Panc1 (cell line): ENCODE measurements around the gene HEATR5A. TPM values are rescaled to one million over a fixed set of nuclear protein-coding genes. Genes with fewer than 3 reads are reported as not detected.
"Not testable (repeated sequence)": the region's sequence is repeated elsewhere in the genome, so short reads cannot be mapped to it uniquely, and the experiment has no call there.

ENCODE experiments used
- ATAC-seq: fragments of 200-7000 bp; cut with Tn5 transposase; 2 replicates; pipeline ENCODE4 v1.9.1; 2020; ENCODE audit warnings: mild to moderate bottlenecking, moderate library complexity
- BruUV-seq: library from RNA; stranded (reverse); fragments of 400-500 nt; replicated peaks from 2 replicates; lab custom pipeline; 2021; lab: Mats Ljungman, UMichigan
- CTCF ChIA-PET: fragments of 300-600 bp; sonication (Branson Sonifier 250); formaldehyde crosslinking; loops from one replicate; lab custom pipeline; 2022; ENCODE audit warnings: antibody characterized with exemption; lab: Charles Lee
- POLR2A ChIA-PET: fragments of 300-600 bp; sonication (Branson Sonifier 250); formaldehyde crosslinking; loops from one replicate; lab custom pipeline; 2022; ENCODE audit warnings: antibody characterized with exemption; lab: Charles Lee
- DNase-seq: peaks from one replicate; pipeline ENCODE4 v3.0.0-alpha.2; 2010; ENCODE audit warnings: low read depth, low spot score
- H3K27ac ChIP-seq: 2 replicates; pipeline ENCODE4 v1.5.1; 2011; ENCODE audit warnings: mild to moderate bottlenecking, low read length, inconsistent platforms
- H3K27me3 ChIP-seq: fragments of 200-500 bp; sonication (Bioruptor generic); 2 replicates; pipeline ENCODE4 v1.6.0; 2014; ENCODE audit warnings: low read length, inconsistent platforms; ENCODE audit not compliant: control insufficient read depth, insufficient read depth
- H3K36me3 ChIP-seq: fragments of 200-500 bp; sonication (Bioruptor generic); 2 replicates; pipeline ENCODE4 v1.5.1; 2014; ENCODE audit warnings: inconsistent platforms, mild to moderate bottlenecking, low read length, moderate library complexity; ENCODE audit not compliant: control insufficient read depth, insufficient read depth
- H3K4me1 ChIP-seq: 2 replicates; pipeline ENCODE4 v1.5.1; 2011; ENCODE audit warnings: inconsistent platforms, mild to moderate bottlenecking, low read length, moderate library complexity; ENCODE audit not compliant: control insufficient read depth, insufficient read depth
- H3K4me3 ChIP-seq, 2 experiments: 2 replicates each; pipeline ENCODE4 v1.5.1; 2011 to 2012; ENCODE audit warnings: low read depth in 2 of 2, low read length in 2 of 2, mild to moderate bottlenecking in 2 of 2, inconsistent platforms in 1 of 2, moderate library complexity in 1 of 2
- H3K9me3 ChIP-seq: fragments of 200-500 bp; sonication (Bioruptor generic); 2 replicates; pipeline ENCODE4 v1.5.1; 2014; ENCODE audit warnings: low read depth, mild to moderate bottlenecking, inconsistent platforms, low read length, moderate library complexity; ENCODE audit not compliant: control insufficient read depth, insufficient read depth
- CTCF ChIP-seq: fragments of 450-650 bp; IDR thresholded peaks from 2 replicates; pipeline ENCODE4 v1.5.1; 2017; ENCODE audit warnings: mild to moderate bottlenecking
- POLR2AphosphoS5 ChIP-seq: IDR thresholded peaks from 2 replicates; pipeline ENCODE4 v1.6.1; 2012; ENCODE audit warnings: mild to moderate bottlenecking, low read depth, low read length, moderate library complexity
- REST ChIP-seq, 2 experiments: IDR thresholded peaks; 2 replicates each; pipeline ENCODE4 v1.6.1; 2011 to 2012; ENCODE audit warnings: low read depth in 2 of 2, control low read depth in 1 of 2, low read length in 1 of 2, mild to moderate bottlenecking in 1 of 2, moderate library complexity in 1 of 2; ENCODE audit not compliant: insufficient read depth in 1 of 2
- SIN3A ChIP-seq: IDR thresholded peaks from 2 replicates; pipeline ENCODE4 v1.6.1; 2012; ENCODE audit warnings: low read depth, mild to moderate bottlenecking, low read length, moderate library complexity, borderline replicate concordance; ENCODE audit not compliant: insufficient read depth
- TCF7L2 ChIP-seq: IDR thresholded peaks from 2 replicates; pipeline ENCODE4 v1.6.1; 2011; ENCODE audit warnings: mild to moderate bottlenecking, low read depth, low read length, inconsistent platforms
- in situ Hi-C: cut with HindIII; loops from 2 replicates; pipeline ENCODE4 v1.10.0; 2016; ENCODE audit warnings: low sequenced_read_pairs, low pct_unique_long_range_greater_than_20kb
- intact Hi-C: fragments of 100-400 bp; cut with micrococcal nuclease; formaldehyde crosslinking; loops from one replicate; pipeline ENCODE4 v1.10.0; 2022; ENCODE audit not compliant: unreplicated experiment
- total RNA-seq: library from RNA; stranded (reverse); gene quantifications from one replicate; pipeline ENCODE4 v1.2.1, GENCODE V29; 2021; ENCODE audit not compliant: unreplicated experiment

The HEATR5A gene
- total RNA-seq, 1 experiment from 2014 or later, result 22.0 TPM

GRCh38 chr14:31244626-31245025 is 175.7 kb downstream of the HEATR5A start:
- no peaks in the 10 kb centered on the region for H3K27me3 ChIP-seq
- POLR2A ChIA-PET, result no interaction called here
- H3K27ac ChIP-seq, result no peak overlapping the region
- BruUV-seq, result no TSS peak
- no peak for DNase-seq
- no peak for ATAC-seq
- TF ChIP-seq SIN3A (no peak), CTCF (no peak), TCF7L2 (no peak), POLR2AphosphoS5 (no peak), REST (IDR thresholded peaks at IDR 0.05; ENCODE audit: insufficient read depth in 1 of 2, low read depth in 2 of 2, low read length in 1 of 2) (no peak)
- no peak overlapping the region for H3K4me3 ChIP-seq
- H3K9me3 ChIP-seq, result no peaks in the 10 kb centered on the region
- CTCF ChIA-PET, result no interaction called here
- in situ Hi-C loops, result no loop called here
- no peaks in the 10 kb centered on the region for H3K36me3 ChIP-seq
- intact Hi-C loops, result no loop called here
- H3K4me1 ChIP-seq, result no peaks in the 10 kb centered on the region

- no peak for DNase-seq
- Histone ChIP-seq H3K27me3 (no peaks in the 10 kb centered on the region), H3K36me3 (no peaks in the 10 kb centered on the region), H3K27ac (no peak overlapping the region), H3K9me3 (no peaks in the 10 kb centered on the region), H3K4me3 (no peak overlapping the region), H3K4me1 (no peaks in the 10 kb centered on the region)
- in situ Hi-C loops, result no loop called here
- no TSS peak for BruUV-seq
- no peak for ATAC-seq
- TF ChIP-seq CTCF (no peak), POLR2AphosphoS5 (no peak), TCF7L2 (no peak), SIN3A (no peak), REST (IDR thresholded peaks at IDR 0.05; ENCODE audit: insufficient read depth in 1 of 2, low read depth in 2 of 2, low read length in 1 of 2) (no peak)
- intact Hi-C loops, result no loop called here
- POLR2A ChIA-PET, result interaction anchor here (0.6 kb wide), 1 partner anchor 9 kb away, joined by 5 read pairs; no protein-coding TSS in a partner anchor
- CTCF ChIA-PET, result no interaction called here
These were observed 176.5 kb downstream of the HEATR5A start for GRCh38 chr14:31243860-31244259.

GRCh38 chr14:31242161-31242940 is 178.0 kb downstream of the HEATR5A start:
- H3K27me3 ChIP-seq, BruUV-seq, H3K4me1 ChIP-seq, H3K27ac ChIP-seq, H3K9me3 ChIP-seq, POLR2A ChIA-PET, DNase-seq, intact Hi-C loops, CTCF ChIA-PET, in situ Hi-C loops, H3K4me3 ChIP-seq, H3K36me3 ChIP-seq, ATAC-seq: not testable (repeated sequence)
